ENCODE measurements around the gene IL1R2. TPM values are rescaled to one million over a fixed set of nuclear protein-coding genes. Genes with fewer than 3 reads are reported as not detected.

Gene IL1R2
- total RNA-seq, 1 donor, result 0.36 TPM

DNA sequence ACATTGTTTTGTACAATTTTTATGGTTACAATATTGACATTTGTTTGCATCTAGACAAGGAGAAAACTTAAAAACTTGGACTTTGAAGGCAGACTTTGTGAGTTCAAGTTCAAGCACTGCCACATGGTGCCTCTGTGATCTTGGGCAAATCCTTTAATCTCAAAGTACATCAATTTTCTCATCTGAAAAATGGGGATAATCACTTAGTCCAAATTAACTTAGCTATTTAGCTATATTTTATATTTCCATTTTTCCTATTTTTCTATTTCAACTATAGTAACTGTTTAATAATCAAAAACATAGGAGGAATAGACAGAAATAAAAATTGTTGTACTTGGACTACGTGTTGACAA is 38.7 kb downstream of the IL1R2 start:
- Histone ChIP-seq H4K20me1 (ENCODE audit: insufficient read depth, low read length) (no peaks in the 10 kb centered on the region), H3K36me3 (ENCODE audit: insufficient read depth, low read length) (no peaks in the 10 kb centered on the region), H3K4me1 (ENCODE audit: insufficient read depth, low read length) (peaks cover 53% of the 10 kb centered on the region), H3K79me2 (ENCODE audit: insufficient read depth, low read length) (no peaks in the 10 kb centered on the region), H3K9me3 (ENCODE audit: low read depth, low read length) (no peaks in the 10 kb centered on the region), H3K4me3 (ENCODE audit: insufficient read depth, low read length) (no peak overlapping the region), H3K27me3 (ENCODE audit: insufficient read depth, low read length) (no peaks in the 10 kb centered on the region), H3K4me2 (ENCODE audit: insufficient read depth, low read length) (no peak overlapping the region), H3K27ac (ENCODE audit: low read depth, low read length) (no peak overlapping the region), H2AFZ (ENCODE audit: low read length) (no peak overlapping the region)
- TF ChIP-seq, protein P1, sequence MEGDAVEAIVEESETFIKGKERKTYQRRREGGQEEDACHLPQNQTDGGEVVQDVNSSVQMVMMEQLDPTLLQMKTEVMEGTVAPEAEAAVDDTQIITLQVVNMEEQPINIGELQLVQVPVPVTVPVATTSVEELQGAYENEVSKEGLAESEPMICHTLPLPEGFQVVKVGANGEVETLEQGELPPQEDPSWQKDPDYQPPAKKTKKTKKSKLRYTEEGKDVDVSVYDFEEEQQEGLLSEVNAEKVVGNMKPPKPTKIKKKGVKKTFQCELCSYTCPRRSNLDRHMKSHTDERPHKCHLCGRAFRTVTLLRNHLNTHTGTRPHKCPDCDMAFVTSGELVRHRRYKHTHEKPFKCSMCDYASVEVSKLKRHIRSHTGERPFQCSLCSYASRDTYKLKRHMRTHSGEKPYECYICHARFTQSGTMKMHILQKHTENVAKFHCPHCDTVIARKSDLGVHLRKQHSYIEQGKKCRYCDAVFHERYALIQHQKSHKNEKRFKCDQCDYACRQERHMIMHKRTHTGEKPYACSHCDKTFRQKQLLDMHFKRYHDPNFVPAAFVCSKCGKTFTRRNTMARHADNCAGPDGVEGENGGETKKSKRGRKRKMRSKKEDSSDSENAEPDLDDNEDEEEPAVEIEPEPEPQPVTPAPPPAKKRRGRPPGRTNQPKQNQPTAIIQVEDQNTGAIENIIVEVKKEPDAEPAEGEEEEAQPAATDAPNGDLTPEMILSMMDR (IDR thresholded peaks at IDR 0.05; ENCODE audit: extremely low read depth, low read depth, low read length), result no peak
- no peak for DNase-seq (ENCODE audit: insufficient read length, low spot score, missing footprints)

DNA sequence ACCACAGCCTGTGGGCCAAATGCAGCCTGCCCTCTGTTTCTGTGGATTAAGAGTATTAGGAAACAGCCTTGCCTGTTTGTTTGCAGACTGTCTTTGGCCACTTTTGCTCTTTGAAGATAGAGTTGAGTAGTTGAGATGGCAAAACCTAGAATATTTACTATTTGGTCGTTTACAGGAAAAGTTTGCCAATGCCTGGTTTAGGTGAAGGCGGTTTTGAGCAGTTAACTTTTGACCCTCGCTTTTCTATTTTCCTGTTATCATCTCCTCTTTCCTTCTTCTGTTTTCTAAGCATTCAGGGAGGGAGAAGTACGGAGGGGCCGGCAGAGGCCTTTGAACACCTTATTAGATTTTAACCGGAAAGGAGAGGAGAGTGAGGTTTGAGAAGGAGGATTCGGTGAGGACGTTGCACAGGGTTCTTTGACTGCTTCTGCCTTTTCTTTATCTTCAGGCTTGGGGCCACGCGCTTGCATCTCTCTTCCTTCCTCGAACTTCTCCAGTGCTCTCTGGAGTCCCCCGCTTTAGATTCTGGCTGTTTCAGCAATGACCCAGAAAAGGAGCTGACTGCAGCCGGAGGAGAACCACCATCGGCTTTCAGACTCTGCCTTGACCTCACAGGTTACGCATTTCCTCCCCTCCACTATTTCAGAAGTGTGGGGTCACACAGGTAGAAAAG is 39.2 kb downstream of the IL1R2 start:
- Histone ChIP-seq H3K4me1 (ENCODE audit: insufficient read depth, low read length) (peaks cover 49% of the 10 kb centered on the region), H4K20me1 (ENCODE audit: insufficient read depth, low read length) (no peaks in the 10 kb centered on the region), H2AFZ (ENCODE audit: low read length) (no peak overlapping the region), H3K36me3 (ENCODE audit: insufficient read depth, low read length) (no peaks in the 10 kb centered on the region), H3K27ac (ENCODE audit: low read depth, low read length) (no peak overlapping the region), H3K79me2 (ENCODE audit: insufficient read depth, low read length) (no peaks in the 10 kb centered on the region), H3K9me3 (ENCODE audit: low read depth, low read length) (no peaks in the 10 kb centered on the region), H3K4me2 (ENCODE audit: insufficient read depth, low read length) (no peak overlapping the region), H3K4me3 (ENCODE audit: insufficient read depth, low read length) (no peak overlapping the region), H3K27me3 (ENCODE audit: insufficient read depth, low read length) (no peaks in the 10 kb centered on the region)
- DNase-seq (ENCODE audit: insufficient read length, low spot score, missing footprints), result no peak
- TF ChIP-seq, protein P1 (IDR thresholded peaks at IDR 0.05; ENCODE audit: extremely low read depth, low read depth, low read length), result no peak

DNA sequence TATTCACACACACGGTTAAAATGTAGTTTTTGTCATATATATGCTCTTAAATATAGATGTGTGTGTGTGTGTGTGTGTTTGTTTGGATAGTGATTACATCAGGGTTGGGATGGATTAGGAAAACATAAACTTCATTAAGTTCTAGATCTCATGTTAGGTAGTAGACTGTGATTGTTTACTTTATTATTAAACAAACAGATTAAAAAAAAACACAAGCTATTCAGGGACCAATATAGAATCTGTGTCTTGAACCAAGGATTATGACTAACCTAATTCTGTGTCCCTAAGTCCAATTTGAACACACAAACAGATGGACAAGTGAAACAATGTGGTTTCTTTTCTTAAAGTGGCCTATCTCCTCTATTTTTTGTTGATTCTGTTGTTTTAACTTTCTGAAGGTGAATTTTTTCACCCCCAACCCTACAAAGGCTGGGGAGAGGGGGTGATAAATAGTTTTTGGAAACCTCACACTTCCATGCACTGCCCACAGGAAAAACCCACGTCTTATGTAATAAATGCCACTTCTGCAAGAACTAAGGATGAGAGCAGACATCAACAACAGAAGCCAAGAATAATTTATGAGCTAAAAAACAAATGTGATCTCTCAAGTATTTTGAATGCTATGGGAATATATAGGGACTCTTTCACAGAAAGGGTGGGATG is 40.7 kb downstream of the IL1R2 start:
- H4K20me1 ChIP-seq (ENCODE audit: insufficient read depth, low read length), result no peaks in the 10 kb centered on the region
- no peaks in the 10 kb centered on the region for H3K9me3 ChIP-seq (ENCODE audit: low read depth, low read length)
- no peak for DNase-seq (ENCODE audit: insufficient read length, low spot score, missing footprints)
- H3K79me2 ChIP-seq (ENCODE audit: insufficient read depth, low read length), result no peaks in the 10 kb centered on the region
- H3K27ac ChIP-seq (ENCODE audit: low read depth, low read length), result peak overlapping the region; percentile 53
- no peak overlapping the region for H3K4me3 ChIP-seq (ENCODE audit: insufficient read depth, low read length)
- H3K4me2 ChIP-seq (ENCODE audit: insufficient read depth, low read length), result peak overlapping the region; percentile 17
- H3K36me3 ChIP-seq (ENCODE audit: insufficient read depth, low read length), result no peaks in the 10 kb centered on the region
- H3K27me3 ChIP-seq (ENCODE audit: insufficient read depth, low read length), result no peaks in the 10 kb centered on the region
- no peak overlapping the region for H2AFZ ChIP-seq (ENCODE audit: low read length)
- TF ChIP-seq, protein P1 (IDR thresholded peaks at IDR 0.05; ENCODE audit: extremely low read depth, low read depth, low read length), result no peak
- peaks cover 44% of the 10 kb centered on the region for H3K4me1 ChIP-seq (ENCODE audit: insufficient read depth, low read length)

DNA sequence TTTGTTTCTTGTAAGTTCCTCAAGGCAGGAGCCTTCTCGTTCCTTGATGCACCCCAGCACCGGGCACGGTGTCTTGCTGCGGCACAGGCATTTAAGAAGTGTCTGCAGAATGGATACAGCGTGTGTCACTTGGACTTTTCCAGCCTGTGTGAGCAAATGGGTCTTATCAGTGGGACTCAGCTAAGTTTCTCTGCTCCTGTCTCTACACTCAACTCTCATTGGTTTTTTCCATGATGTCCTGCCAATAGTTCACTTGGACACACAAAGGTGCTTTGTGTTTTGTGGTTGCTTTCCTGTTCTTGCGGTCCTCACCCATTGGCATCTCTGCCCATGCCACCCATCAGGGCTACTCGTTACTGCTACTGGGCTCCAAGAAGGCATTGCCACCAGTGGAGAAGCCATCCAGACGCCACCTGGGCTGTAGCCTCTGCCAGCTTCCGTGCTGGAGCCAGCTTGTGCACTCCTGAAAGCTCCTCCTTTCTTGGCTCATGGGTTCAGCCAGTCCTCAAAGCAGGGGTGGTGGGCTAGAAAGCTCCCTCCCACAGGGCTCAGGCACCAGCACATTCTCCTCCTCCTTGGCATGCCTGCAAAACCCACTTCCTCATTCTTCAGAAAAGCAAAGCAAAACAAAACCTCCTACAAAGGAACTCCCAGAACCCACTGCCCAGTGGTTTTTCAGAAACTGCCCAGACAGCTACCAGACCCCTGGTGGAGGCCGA is 41.4 kb downstream of the IL1R2 start:
- peak overlapping the region; percentile 53 for H3K27ac ChIP-seq (ENCODE audit: low read depth, low read length)
- no peaks in the 10 kb centered on the region for H3K9me3 ChIP-seq (ENCODE audit: low read depth, low read length)
- H4K20me1 ChIP-seq (ENCODE audit: insufficient read depth, low read length), result no peaks in the 10 kb centered on the region
- H3K4me1 ChIP-seq (ENCODE audit: insufficient read depth, low read length), result peaks cover 43% of the 10 kb centered on the region
- peak overlapping the region; percentile 17 for H3K4me2 ChIP-seq (ENCODE audit: insufficient read depth, low read length)
- TF ChIP-seq, protein P1 (IDR thresholded peaks at IDR 0.05; ENCODE audit: extremely low read depth, low read depth, low read length), result no peak
- H3K27me3 ChIP-seq (ENCODE audit: insufficient read depth, low read length), result no peaks in the 10 kb centered on the region
- H2AFZ ChIP-seq (ENCODE audit: low read length), result peak overlapping the region; percentile 72
- H3K79me2 ChIP-seq (ENCODE audit: insufficient read depth, low read length), result no peaks in the 10 kb centered on the region
- no peak for DNase-seq (ENCODE audit: insufficient read length, low spot score, missing footprints)
- H3K4me3 ChIP-seq (ENCODE audit: insufficient read depth, low read length), result no peak overlapping the region
- no peaks in the 10 kb centered on the region for H3K36me3 ChIP-seq (ENCODE audit: insufficient read depth, low read length)
